ENCODE data around the gene TP53INP2. TPM values are rescaled to one million over a fixed set of nuclear protein-coding genes. Genes with fewer than 3 reads are reported as not detected.

The TP53INP2 gene
- total and polyA plus RNA-seq, 2 of the 13 experiments (the other 11 are each of a cell fraction or from before 2014, with no cell fraction given): 5.2 to 18.8 TPM

DNA sequence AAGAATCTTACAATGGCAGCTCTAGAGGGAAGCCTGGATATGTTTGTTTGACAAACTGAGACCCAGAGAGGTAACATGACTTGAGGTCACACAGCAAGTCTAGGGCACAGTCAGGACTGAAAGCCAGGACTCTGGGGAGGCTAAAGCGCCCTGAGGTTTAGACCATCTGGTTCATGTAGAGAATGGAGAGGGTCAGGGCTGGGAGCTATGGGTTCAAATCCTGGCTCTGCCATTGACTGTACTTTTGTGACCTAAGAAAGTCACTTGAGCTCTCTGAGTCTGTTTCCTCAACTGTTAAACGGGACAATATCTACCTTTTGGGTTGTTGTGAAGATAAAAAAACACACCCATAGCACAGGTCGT is 1.1 kb upstream of the TP53INP2 start (continued):
- TF ChIP-seq, protein P1, sequence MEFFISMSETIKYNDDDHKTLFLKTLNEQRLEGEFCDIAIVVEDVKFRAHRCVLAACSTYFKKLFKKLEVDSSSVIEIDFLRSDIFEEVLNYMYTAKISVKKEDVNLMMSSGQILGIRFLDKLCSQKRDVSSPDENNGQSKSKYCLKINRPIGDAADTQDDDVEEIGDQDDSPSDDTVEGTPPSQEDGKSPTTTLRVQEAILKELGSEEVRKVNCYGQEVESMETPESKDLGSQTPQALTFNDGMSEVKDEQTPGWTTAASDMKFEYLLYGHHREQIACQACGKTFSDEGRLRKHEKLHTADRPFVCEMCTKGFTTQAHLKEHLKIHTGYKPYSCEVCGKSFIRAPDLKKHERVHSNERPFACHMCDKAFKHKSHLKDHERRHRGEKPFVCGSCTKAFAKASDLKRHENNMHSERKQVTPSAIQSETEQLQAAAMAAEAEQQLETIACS (CRISPR knock-in tag; IDR thresholded peaks at IDR 0.05): no peak
- TF ChIP-seq, protein P2, sequence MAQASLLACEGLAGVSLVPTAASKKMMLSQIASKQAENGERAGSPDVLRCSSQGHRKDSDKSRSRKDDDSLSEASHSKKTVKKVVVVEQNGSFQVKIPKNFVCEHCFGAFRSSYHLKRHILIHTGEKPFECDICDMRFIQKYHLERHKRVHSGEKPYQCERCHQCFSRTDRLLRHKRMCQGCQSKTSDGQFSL (CRISPR knock-in tag; IDR thresholded peaks at IDR 0.05): no peak
- TF ChIP-seq CREM (IDR thresholded peaks at IDR 0.05) (no peak), CREM (CRISPR knock-in tag; IDR thresholded peaks at IDR 0.05) (no peak), FOXK2 (IDR thresholded peaks at IDR 0.05) (no peak), ZNF567 (CRISPR knock-in tag; IDR thresholded peaks at IDR 0.05; ENCODE audit: borderline replicate concordance) (no peak; the same call in 1 of the 2 replicates), ZNF75D (CRISPR knock-in tag; IDR thresholded peaks at IDR 0.05; ENCODE audit: borderline replicate concordance) (no peak), ZNF703 (CRISPR knock-in tag; IDR thresholded peaks at IDR 0.05; ENCODE audit: borderline replicate concordance) (no peak), KMT2B (CRISPR knock-in tag; IDR thresholded peaks at IDR 0.05) (no peak), ZNF710 (CRISPR knock-in tag; IDR thresholded peaks at IDR 0.05; ENCODE audit: borderline replicate concordance) (no peak; the same call in 1 of the 2 replicates), RBM22 (optimal IDR thresholded peaks at IDR 0.05; ENCODE audit: low read length) (no peak), CERS6 (CRISPR knock-in tag; IDR thresholded peaks at IDR 0.05) (no peak), GMEB2 (CRISPR knock-in tag; IDR thresholded peaks at IDR 0.05; ENCODE audit: low read depth) (no peak), ISX (CRISPR knock-in tag; conservative IDR thresholded peaks at IDR 0.05) (0 out of 2 replicates have a peak, but pooled peaks have one; percentile 8), SP1 (IDR thresholded peaks at IDR 0.05) (no peak), SP1 (CRISPR knock-in tag; IDR thresholded peaks at IDR 0.05) (no peak)
- TF ChIP-seq, protein P3, sequence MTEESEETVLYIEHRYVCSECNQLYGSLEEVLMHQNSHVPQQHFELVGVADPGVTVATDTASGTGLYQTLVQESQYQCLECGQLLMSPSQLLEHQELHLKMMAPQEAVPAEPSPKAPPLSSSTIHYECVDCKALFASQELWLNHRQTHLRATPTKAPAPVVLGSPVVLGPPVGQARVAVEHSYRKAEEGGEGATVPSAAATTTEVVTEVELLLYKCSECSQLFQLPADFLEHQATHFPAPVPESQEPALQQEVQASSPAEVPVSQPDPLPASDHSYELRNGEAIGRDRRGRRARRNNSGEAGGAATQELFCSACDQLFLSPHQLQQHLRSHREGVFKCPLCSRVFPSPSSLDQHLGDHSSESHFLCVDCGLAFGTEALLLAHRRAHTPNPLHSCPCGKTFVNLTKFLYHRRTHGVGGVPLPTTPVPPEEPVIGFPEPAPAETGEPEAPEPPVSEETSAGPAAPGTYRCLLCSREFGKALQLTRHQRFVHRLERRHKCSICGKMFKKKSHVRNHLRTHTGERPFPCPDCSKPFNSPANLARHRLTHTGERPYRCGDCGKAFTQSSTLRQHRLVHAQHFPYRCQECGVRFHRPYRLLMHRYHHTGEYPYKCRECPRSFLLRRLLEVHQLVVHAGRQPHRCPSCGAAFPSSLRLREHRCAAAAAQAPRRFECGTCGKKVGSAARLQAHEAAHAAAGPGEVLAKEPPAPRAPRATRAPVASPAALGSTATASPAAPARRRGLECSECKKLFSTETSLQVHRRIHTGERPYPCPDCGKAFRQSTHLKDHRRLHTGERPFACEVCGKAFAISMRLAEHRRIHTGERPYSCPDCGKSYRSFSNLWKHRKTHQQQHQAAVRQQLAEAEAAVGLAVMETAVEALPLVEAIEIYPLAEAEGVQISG (CRISPR knock-in tag; IDR thresholded peaks at IDR 0.05): no peak
